NCI-H2107 (cell line): ENCODE measurements around the gene HLA-DQB1.

Source experiments
- DNase-seq: peaks from one replicate; lab custom pipeline; 2025; lab: John Stamatoyannopoulos, UW

HLA-DQB1 gene

DNA sequence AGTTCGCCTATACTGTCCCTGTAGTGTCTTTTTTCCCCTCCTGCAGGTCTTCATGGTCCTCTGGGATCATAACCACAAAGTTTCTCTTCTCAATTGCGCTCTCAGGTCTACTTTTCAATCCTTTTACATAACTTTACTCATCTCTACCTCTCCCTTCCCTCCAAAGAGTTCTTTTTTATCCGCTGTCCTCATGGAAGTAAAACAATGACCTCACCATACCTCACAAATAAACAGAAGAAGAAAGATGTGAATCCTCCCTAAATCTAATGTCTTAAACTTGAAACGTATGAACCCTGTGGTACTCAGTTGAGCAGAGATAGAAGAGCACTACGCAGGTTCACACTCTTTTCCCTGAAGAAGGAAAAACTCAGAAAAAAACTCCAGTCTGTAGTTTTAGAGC, 41.3 kb downstream of the HLA-DQB1 start:
- no peak for DNase-seq

DNA sequence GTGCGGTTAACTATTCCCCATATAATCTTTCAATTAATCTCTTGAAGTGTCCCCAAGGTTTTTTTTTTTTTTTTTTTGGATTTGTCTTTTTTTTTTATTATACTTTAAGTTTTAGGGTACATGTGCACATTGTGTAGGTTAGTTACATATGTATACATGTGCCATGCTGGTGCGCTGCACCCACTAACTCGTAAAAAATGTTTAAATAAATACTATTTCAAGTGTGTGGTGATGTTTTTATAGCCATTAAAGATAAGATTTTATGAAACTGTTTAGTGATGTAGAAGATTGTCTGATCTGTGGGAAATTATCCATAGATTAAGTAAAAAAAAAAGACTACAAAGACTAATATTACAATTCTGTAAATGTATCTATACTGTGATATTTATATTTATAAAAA, 41.9 kb downstream of the HLA-DQB1 start:
- DNase-seq, result no peak

DNA sequence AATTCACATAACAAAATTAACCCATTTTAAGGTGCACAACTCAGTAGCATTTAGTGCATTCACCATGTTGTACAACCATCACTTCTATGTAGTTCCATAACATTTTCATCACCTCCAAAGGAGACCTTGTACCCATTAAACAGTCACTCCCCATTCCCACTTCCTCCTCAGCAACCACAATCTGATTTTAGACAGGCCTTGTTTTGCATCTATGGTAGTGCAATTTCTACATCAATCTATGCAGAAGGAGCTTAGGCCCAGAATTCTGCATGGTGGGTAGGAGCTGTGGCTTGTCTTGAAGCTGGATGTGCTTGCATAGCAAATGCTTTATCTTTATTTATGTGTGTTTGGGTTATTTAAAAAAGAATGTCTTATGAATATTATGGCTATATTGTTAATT, 42.8 kb downstream of the HLA-DQB1 start:
- DNase-seq, result no peak

DNA sequence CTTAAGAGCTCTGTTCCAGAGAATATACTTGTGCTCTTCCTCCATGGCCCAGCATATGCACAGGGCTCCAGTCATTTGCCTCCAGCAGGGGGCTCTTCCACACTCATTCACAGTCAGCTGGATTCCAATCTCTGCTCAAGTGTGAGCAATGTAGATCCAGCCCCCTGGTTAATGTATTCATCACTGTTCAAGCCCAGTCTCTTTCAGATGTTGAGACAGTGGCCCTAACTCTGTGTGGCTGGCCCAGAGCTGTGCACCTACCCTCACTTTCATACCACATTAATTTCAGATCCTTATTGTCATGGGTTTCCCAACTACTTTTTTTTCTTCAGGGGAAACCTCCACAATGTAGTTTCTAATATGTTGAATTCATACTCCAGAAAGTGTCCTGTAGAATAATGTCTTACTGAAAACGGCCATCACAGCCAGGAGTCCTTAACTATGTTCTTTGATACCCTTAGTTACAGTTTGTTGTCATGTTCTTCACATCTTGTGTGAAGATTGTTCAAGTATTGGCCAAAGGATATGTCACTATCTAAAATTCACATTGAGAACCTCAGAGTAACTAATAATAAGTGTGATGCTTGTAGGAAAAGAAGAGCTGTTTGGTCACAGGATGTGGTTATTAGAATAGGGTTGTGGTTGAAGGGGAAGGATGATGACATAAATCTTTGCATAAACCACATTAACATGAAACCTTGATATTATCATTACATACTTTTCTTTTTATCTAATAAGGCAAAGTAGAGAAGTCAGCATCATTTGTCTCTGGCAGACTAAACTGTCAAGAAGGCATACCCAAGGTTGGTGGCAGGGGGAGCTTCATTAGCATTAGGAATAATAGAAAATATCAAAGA, 43.7 kb downstream of the HLA-DQB1 start:
- DNase-seq, result no peak

DNA sequence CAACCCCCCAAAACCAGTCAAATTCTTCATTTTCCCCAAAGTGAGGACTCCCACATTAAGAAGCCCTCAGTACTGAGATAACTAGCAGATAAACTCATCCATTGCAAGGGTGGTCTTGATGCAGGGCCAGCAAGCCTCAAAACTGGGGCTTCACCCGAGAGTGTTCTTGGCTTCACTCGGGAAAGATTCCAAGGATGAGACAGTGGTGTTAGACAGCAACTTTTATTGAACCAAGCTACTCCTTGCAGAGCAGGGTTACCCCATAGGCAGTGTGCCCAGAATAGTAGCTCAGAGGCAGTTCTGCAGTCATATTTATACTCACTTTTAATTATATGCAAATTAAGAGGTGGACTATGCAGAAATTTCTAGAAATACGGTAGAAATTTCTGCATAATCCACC, 45.1 kb downstream of the HLA-DQB1 start:
- no peak for DNase-seq

DNA sequence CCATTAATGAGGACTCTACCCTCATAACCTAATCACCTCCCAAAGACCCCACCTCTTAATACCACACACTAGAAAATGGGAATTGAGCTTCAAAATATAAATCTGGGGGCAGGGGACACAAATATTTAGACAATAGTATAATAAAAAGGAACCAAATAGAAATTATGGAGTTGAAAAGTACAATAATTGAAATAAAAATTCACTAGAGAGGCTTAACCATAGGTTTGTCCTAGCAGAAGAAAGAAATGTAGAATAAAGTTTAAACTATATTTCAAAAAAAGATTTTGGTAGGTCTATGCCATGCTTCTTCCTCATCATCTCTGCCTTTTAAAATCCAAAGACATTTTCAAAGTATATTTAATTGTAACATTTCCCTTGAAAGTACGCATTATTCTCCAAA, 48.7 kb downstream of the HLA-DQB1 start:
- DNase-seq, result no peak

DNA sequence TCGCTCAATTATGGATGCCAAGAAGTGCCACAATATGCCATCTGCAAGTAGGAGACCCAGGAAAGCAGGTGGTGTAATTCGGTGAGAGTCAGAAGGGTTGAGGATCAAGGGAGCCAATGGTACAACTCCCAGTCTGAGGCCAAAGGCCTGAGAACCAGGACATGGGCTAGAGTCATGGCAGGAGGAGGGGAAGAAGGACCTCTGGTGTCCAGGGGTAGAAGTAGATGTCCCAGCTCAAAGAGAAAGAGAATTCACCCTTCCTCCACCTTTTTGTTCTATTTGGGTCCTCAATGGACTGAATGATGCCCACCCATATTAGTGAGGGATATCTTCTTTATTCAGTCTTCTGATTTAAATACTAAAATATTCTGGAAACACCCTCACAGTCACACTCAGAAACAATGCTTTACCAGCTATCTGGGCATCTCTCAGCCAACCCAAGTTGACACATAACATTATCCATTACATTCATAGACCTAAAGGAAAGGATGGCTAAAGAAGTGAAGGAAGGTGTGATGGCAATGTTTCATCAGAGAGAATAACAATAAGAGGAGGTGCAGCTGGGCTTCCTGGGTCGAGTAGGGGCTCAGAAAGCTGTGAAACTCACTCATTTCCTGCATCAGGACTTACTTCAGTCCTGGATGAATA, 50.4 kb downstream of the HLA-DQB1 start:
- DNase-seq, result no peak

DNA sequence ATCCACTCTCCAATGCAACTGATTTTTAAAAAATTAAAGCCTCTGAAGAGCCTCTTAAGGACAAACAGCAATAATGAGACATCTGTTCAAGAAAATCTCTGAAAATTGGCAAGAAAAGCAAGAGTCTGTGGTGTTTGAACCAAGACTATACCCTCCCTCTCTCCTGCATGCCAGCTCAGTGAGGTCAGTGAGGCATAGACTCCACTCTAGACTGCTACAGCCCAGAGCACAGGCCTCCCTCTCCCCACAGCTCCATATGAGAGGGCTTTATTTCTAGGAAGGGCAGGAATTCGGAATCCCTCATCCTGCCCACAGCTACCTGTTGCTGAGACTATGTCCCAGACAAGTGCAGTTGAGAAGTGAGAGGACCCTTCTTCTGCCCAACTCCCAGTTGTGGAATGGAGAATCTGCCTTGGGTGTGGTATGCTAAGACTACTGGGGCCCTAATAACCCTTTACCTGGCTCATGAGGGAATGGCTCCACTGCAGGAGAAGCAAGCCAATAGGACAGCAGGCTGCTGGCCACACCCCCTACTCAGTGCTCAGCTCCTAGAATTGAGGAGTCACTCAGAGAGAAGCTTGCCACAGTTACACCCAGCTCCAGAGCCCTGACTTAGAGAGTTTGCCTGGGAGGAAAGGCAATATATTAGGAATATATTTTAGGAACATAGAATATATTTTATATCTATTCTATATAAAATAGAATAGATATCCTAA, 51.9 kb downstream of the HLA-DQB1 start:
- no peak for DNase-seq

DNA sequence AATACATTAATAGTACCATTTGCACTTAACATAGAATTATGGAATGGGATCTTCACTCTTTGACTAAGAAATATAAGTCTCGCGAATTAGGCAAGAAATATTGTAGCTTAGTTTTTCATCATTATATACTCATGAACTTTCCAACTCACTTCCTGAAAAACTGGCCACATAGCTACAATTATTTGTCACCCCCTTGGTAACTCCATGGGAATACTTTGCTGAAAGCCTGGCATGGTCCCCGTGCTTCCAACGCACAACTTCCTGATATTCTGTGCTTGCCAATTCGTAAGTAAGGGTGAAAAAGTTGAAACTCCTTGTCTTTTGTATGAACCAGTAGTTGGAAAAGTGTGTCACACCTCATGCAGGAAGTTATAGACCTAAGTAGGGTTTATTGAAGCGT, 53.0 kb downstream of the HLA-DQB1 start:
- DNase-seq, result no peak

DNA sequence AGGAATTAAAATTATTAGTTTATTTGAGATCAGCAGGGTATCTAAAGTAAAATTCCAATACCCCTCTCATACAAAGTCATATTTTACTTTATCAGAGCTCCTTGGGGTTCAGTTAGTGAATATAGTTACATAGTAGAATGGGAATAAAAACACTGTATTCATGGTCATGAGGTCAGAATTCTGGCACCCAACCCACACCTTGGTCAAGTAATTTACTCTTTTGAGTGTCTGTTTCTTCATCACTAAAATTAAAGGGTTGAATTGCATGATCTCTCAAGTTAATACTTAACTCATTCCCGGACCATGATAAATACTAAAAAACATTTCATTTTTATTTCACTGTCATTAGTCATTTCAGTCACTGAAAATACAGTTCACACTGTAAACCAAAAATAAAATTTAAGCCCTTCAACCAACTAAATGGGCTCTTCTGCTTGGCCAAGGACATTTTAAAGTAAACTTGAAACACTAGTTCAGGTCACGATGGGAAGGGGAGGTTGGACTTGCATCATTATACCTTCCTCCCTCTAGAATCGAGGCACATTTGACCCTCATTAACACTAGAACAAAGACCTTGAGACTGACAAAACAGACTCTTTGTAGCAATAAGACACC, 55.7 kb downstream of the HLA-DQB1 start:
- no peak for DNase-seq

DNA sequence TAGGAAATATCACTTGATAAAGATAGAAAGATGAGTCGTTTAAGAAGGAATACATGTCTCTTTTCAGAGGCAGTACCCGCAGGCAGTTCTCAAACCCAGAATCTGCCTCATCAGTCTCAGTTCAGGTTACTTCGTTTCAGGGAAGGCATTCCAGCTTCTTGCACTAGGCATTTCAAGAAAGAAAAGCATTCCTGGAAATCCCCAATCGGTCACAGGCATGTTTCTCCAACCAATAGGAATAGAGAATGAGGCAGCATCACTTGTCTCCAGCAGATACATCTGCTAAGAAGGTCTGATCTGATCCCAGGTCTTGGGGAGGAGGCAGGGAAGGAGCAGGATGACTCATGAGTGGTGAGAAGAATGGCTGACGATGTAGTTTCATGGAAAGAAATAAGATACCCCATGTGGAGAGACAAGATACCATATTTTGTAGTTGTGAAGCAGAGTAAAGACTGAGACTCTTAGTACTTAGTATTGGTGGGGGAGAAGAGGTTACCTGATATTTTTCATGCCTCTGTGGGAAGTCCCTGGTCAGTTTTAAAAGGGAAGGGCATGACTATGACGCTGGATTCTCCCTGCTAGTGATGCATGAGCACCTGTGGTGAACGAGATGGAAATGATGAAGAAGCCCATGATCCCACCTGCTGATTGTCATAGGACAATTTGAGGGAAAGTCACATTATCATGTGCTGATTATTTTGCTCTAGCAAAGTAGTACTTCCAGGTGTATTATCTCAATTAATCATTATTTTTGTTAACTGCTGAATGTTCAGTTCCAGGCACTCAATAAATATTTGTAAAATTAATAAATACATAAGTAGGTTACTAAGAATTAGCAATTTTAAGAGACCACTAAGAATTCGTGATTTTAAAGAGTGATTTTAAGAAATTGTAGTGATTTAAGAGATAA, 56.5 kb downstream of the HLA-DQB1 start:
- DNase-seq, result no peak
